ENCODE data around the gene EXO1. TPM values are rescaled to one million over a fixed set of nuclear protein-coding genes. Genes with fewer than 3 reads are reported as not detected.
A peak's percentile ranks its signal among the peaks of the same experiment; 100 is the strongest.

The EXO1 gene
- polyA plus RNA-seq, 6 donors from 2014 or later = 0.44 to 2.7 (median 0.79) TPM; not detected in 2

DNA sequence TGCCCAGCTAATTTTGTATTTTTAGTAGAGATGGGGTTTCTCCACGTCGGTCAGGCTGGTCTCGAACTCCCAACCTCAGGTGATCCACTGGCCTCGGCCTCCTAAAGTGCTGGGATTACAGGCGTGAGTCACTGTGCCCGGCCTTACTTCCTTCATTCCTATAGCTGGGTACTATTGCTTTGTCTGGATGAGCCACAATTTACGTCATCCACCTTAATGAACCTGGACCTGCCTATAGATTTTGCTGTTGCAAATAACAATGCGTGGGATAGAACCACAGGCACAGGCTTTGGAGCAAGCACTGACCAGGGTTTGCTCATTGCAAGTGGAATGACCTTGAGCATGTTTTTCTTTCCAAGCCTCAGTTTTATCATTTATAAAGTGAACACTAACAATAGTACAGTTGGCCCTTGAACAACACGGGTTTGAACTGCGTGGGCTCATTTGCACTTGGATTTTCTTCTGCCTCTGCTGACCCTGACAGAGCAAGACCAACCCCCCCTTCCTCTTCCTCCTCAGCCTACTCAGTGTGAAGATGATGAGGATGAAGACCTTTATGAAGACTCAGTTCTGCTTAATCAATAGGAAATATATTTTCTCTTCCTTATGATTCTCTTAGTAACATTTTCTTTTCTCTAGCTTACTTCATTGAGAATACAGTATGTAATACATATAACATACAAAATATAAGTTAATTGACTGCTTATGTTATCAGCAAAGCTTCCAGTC lies 76.2 kb downstream of the EXO1 start:
- Mint-ChIP-seq H3K36me3 (no peaks in the 10 kb centered on the region), H3K27ac (no peak overlapping the region), H3K9me3 (no peaks in the 10 kb centered on the region), H3K4me3 (no peak overlapping the region), H3K4me1 (no peaks in the 10 kb centered on the region), H3K27me3 (no peaks in the 10 kb centered on the region)
- ATAC-seq (ENCODE audit: low read depth in 2 of 2) (no peak), DNase-seq (no peak)

DNA sequence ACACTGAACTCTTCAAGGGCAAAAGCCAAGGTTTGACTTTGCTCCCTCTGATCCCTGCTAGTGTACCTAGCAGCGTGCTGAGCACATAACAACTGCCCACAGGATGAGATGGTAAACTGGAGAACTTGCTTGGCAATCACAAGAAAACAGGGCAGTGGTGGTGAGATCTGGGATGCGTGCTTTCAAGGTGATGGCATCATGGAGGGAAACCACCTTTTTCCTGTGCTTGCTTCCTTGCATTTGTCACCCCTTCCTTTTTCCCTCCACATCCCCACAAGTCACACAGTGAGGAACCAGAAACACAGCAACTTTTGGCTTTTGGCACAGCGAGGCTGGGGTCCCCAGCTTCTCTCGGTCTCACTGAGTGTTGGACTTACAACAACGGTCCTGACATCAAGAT lies 78.1 kb downstream of the EXO1 start:
- no peaks in the 10 kb centered on the region for H3K4me1 Mint-ChIP-seq
- no peaks in the 10 kb centered on the region for H3K27me3 Mint-ChIP-seq
- H3K4me3 Mint-ChIP-seq = no peak overlapping the region
- no peak overlapping the region for H3K27ac Mint-ChIP-seq
- ATAC-seq (ENCODE audit: low read depth in 2 of 2) (no peak), DNase-seq (no peak)
- H3K9me3 Mint-ChIP-seq = no peaks in the 10 kb centered on the region
- H3K36me3 Mint-ChIP-seq = no peaks in the 10 kb centered on the region

DNA sequence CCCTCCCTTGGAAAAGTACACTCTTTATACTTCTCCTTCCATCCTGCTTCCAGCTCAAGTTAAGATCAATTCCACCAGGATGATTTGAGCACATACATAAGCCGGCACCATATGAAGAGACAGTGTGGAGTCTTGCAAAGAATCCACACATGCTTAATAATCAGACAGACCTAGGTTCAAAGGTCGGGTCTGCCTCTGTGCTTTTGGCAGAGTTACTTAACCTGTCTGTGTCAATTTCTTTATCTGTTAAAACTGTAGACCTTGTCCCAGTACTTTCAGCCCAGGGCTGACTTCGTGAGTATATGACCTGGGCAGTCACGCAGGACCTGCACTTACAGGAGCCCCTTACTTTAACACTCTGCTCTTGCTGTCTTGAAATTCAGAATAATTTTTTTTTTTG lies 79.3 kb downstream of the EXO1 start:
- no peak for DNase-seq
- Mint-ChIP-seq H3K36me3 (no peaks in the 10 kb centered on the region), H3K4me3 (no peak overlapping the region), H3K27me3 (peaks cover 0 to 9% (median 0%) of the 10 kb centered on the region in 3 donors), H3K4me1 (no peaks in the 10 kb centered on the region), H3K27ac (peak overlapping the region in 1 of 6 donors; percentile 16), H3K9me3 (no peaks in the 10 kb centered on the region)
- no peak for ATAC-seq (ENCODE audit: low read depth in 2 of 2)

DNA sequence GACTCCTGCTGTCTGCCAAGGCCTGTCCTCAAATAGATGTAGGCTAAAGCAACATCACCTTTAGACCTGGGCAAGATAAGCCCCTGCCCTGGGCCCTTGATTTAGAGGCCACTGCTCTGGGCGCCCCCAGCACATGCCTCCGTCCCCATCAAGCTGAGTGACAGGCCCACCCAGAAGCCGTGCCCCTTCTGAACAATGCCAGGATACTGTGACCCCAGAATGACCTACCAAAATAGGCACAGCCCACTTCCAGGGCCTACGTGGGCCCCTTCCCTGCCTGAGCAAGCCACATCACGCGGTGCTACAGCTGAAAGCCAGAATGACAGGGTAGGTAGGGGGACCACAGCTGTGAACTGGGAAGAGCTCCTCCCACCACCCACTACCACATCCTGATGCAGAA lies 84.8 kb downstream of the EXO1 start:
- H3K36me3 Mint-ChIP-seq = no peaks in the 10 kb centered on the region
- H3K27ac Mint-ChIP-seq = no peak overlapping the region
- H3K4me3 Mint-ChIP-seq = no peak overlapping the region
- no peaks in the 10 kb centered on the region for H3K4me1 Mint-ChIP-seq
- ATAC-seq (ENCODE audit: low read depth in 2 of 2) (no peak), DNase-seq (no peak)
- H3K27me3 Mint-ChIP-seq = peaks cover 0 to 22% (median 17%) of the 10 kb centered on the region in 3 donors
- H3K9me3 Mint-ChIP-seq = peaks cover 0 to 2% (median 0%) of the 10 kb centered on the region in 7 donors

DNA sequence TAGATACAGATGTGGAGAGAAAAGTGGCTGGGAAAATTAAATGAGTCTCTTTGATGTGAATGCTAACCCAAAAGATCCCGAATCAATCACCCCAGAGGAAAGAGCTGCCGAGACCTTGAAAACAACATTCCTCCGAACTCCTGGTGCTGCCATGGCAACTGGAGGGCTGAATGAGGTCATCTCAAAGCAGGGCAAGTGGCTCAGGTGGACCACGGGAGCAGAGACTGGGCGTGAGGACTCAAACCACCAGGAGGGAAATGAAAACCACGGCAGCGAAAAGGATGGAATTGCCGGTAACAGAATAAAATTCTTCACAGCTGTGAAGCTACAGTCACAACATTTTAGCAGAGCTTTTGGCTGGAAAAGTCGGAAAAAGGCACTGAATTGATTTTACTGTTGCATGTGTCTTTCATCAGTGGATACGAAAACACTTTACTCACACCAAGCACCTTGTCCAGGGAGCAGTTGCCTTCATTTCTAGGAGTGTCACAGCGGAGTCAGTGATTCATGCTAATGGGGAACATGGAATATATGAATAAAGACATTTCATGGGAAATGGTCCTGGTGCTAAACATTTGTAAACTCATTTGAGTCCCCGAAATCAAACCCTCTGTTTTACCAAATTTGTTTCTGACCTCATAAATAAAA lies 86.3 kb downstream of the EXO1 start:
- H3K4me3 Mint-ChIP-seq = no peak overlapping the region
- no peaks in the 10 kb centered on the region for H3K36me3 Mint-ChIP-seq
- H3K27me3 Mint-ChIP-seq = peaks cover 0 to 30% (median 22%) of the 10 kb centered on the region in 3 donors
- DNase-seq (no peak), ATAC-seq (ENCODE audit: low read depth in 2 of 2) (no peak)
- H3K9me3 Mint-ChIP-seq = peaks cover 0 to 14% (median 10%) of the 10 kb centered on the region in 7 donors
- H3K4me1 Mint-ChIP-seq = no peaks in the 10 kb centered on the region
- no peak overlapping the region for H3K27ac Mint-ChIP-seq

DNA sequence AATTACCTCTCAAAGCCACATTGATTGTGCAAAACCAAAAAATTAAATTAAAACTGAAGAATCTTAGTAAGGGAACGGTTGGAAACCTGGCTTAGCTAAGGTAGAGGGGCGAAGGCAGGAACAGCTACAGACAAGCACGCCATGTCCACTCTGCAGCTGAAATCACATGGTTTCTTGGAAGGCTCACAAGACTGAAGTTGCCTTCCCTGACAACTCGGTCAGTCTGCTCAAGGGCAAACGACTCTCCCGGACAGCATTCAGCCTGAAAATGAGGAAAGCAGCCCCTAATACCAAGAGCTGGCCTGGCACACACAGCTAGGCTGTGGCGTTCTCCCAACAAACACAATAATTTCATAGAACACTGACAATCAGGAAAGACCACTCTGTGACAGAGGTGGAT lies 86.9 kb downstream of the EXO1 start:
- Mint-ChIP-seq H3K27me3 (peaks cover 4 to 30% (median 22%) of the 10 kb centered on the region in 3 donors), H3K4me1 (no peaks in the 10 kb centered on the region), H3K4me3 (no peak overlapping the region), H3K9me3 (peaks cover 0 to 19% (median 11%) of the 10 kb centered on the region in 7 donors), H3K36me3 (no peaks in the 10 kb centered on the region), H3K27ac (no peak overlapping the region)
- ATAC-seq (ENCODE audit: low read depth in 2 of 2) (no peak), DNase-seq (no peak)

Other genes with a start within 250 kb of the EXO1 start
- gene CHML, start 207.8 kb upstream of the EXO1 start, polyA plus RNA-seq (ENCODE audit: low read depth in 6 of 6) = 10 to 100 TPM in 5 of 6 donors, 1 to 10 TPM in 1; 6.5 to 17.3 (median 15.5) TPM
- gene OPN3, start 207.8 kb upstream of the EXO1 start, polyA plus RNA-seq (ENCODE audit: low read depth in 6 of 6) = 100 to 1,000 TPM; 137 to 271 (median 167) TPM
- gene WDR64, start 195.9 kb upstream of the EXO1 start, polyA plus RNA-seq (ENCODE audit: low read depth in 6 of 6) = under 1 TPM in 2 of 6 donors, not detected in 4; 0.14 to 0.41 TPM
- not detected for gene BECN2, start 109.6 kb downstream of the EXO1 start, polyA plus RNA-seq (ENCODE audit: low read depth in 6 of 6)
- under 1 TPM in 1 of 6 donors, not detected in 5; 0.28 TPM for gene MAP1LC3C, start 150.9 kb downstream of the EXO1 start, polyA plus RNA-seq (ENCODE audit: low read depth in 6 of 6)